HK-2 (cell line): ENCODE results near the gene SPINK5.

ENCODE experiments used
- DNase-seq: peaks from one replicate; pipeline ENCODE4 v3.0.0-alpha.2; 2018; ENCODE audit not compliant: unreplicated experiment

Gene SPINK5

GRCh38 chr5:148186248-148187003, 122.6 kb downstream of the SPINK5 start:
- no peak for DNase-seq
